Peyer's patch (tissue), 4 donors: ENCODE measurements around the gene MYO1D. TPM values are rescaled to one million over a fixed set of nuclear protein-coding genes. Genes with fewer than 3 reads are reported as not detected.
A peak's percentile ranks its signal among the peaks of the same experiment; 100 is the strongest.

Source experiments
- DNase-seq, 3 donors: peaks; one replicate each; pipeline ENCODE4 v3.0.0-alpha.2; 2017 to 2019
- H3K27ac ChIP-seq, 4 donors: fragments of 200-600 bp; sonication (generic); one replicate each; pipeline ENCODE4 v1.5.1; 2016 to 2019
- H3K27me3 ChIP-seq, 2 donors: fragments of 200-600 bp; sonication (generic); one replicate each; pipeline ENCODE4 v1.5.1; 2019
- H3K36me3 ChIP-seq, 3 donors: fragments of 200-600 bp; sonication (generic); one replicate each; pipeline ENCODE4 v1.5.1; 2016 to 2019
- H3K4me1 ChIP-seq, 4 donors: fragments of 200-600 bp; sonication (generic); one replicate each; pipeline ENCODE4 v1.5.1; 2016 to 2019
- H3K4me3 ChIP-seq, 4 donors: fragments of 200-600 bp; sonication (generic); 1 replicate in 3 of 4; 2 replicates in 1 of 4; pipeline ENCODE4 v1.5.1; 2016 to 2019; ENCODE audit warnings: mild to moderate bottlenecking in 1 of 4
- H3K9me3 ChIP-seq, 4 donors: fragments of 200-600 bp; sonication (generic); one replicate each; pipeline ENCODE4 v1.5.1; 2016 to 2019; ENCODE audit warnings: mild to moderate bottlenecking in 1 of 4
- CTCF ChIP-seq, 6 experiments: fragments of 450-650 bp in 4 of 6; fragments of 200-600 bp in 2 of 6; sonication (generic) in 1 of 6; IDR thresholded peaks; one replicate each; pipeline ENCODE4 v1.5.1; 2017 to 2019; ENCODE audit warnings: antibody characterized with exemption in 6 of 6, mild to moderate bottlenecking in 3 of 6, moderate library complexity in 1 of 6
- POLR2A ChIP-seq, 2 donors: fragments of 450-650 bp; IDR thresholded peaks; one replicate each; pipeline ENCODE4 v1.5.1; 2017; ENCODE audit warnings: antibody characterized with exemption in 2 of 2, mild to moderate bottlenecking in 2 of 2, moderate library complexity in 2 of 2
- total RNA-seq, 4 donors: library from RNA; depleted of rRNA; stranded (reverse); fragments of >200 nt; gene quantifications; one replicate each; pipeline ENCODE4 v1.1.0, GENCODE V29; 2016

The MYO1D gene
- total RNA-seq, 4 donors from 2014 or later: 148 to 340 (median 328) TPM

DNA sequence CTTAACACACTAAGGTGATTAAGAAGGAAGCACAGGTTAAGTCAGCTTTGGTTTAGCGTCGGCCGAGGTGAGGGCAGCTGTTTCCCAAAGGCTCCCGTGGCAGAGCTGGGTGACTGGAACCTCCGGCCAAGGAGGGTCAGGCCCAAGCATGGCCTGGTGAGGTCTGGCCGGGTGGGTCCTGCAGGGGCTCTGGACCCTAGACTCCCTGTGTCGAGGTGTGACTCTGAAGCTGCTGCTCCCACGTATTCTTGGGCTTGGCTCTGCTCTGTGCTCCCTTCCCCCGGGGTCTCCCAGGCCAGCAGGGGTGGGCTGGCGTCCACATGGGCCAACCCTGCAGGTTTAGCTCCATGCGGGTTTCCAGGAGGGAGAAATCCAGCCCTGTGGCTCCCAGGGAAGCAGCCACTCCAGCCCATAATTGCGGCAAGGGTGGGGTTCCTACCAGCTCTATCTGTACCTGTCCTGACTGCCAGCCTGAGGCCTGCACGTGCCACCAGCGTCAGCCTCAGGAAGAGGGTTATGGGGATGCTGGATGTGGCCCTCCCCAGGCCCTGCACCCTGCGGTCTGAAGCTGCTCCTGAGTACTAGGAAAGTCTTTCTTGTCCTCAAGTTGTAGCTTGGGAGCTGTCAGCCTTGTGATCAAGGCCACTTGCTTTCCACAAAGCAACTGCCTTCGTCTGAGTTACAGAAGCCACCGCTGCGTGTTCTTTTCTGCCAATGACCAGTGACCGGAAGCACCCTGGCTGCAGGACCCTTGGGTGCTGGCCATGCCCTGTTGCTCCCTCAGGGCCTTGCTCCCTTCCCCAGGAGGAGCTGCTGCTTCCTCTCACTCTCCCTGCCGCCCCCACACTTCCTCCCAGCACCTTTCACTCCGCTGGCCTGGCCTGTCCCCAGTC lies 385.3 kb downstream of the MYO1D start:
- peak overlapping the region in 3 of 4 donors; percentile 22 to 74 (median 28) for H3K27ac ChIP-seq

GRCh38 chr17:32490101-32490482 lies 386.8 kb downstream of the MYO1D start:
- H3K4me1 ChIP-seq: peaks cover 0 to 28% (median 11%) of the 10 kb centered on the region in 4 donors
- DNase-seq: peak in 1 of 3 donors; percentile 35

More for the DNA sequence above, 385.3 kb downstream of the MYO1D start:
- Histone ChIP-seq H3K4me1 (peaks cover 0 to 24% (median 9%) of the 10 kb centered on the region in 4 donors), H3K9me3 (no peaks in the 10 kb centered on the region), H3K27me3 (no peaks in the 10 kb centered on the region), H3K4me3 (no peak overlapping the region), H3K36me3 (peaks cover 0 to 5% (median 0%) of the 10 kb centered on the region in 3 donors)
- DNase-seq: peak; percentile 46 to 78 (median 74)
- TF ChIP-seq POLR2A (IDR thresholded peaks at IDR 0.05) (no peak), CTCF (IDR thresholded peaks at IDR 0.05) (no peak)

GRCh38 chr17:32489320-32490100 lies 387.4 kb downstream of the MYO1D start:
- Histone ChIP-seq H3K36me3 (peaks cover 0 to 5% (median 0%) of the 10 kb centered on the region in 3 donors), H3K9me3 (no peaks in the 10 kb centered on the region), H3K4me1 (peaks cover 0 to 28% (median 11%) of the 10 kb centered on the region in 4 donors), H3K27me3 (no peaks in the 10 kb centered on the region), H3K27ac (peak overlapping the region in 2 of 4 donors; percentile 48 to 82), H3K4me3 (peak overlapping the region; percentile 5 to 84 (median 12))
- TF ChIP-seq POLR2A (IDR thresholded peaks at IDR 0.05) (no peak), CTCF (IDR thresholded peaks at IDR 0.05) (no peak)
- peak in 1 of 3 donors; percentile 34 for DNase-seq

More at GRCh38 chr17:32490101-32490482, 386.8 kb downstream of the MYO1D start:
- TF ChIP-seq POLR2A (IDR thresholded peaks at IDR 0.05) (no peak), CTCF (IDR thresholded peaks at IDR 0.05) (no peak)
- H3K27ac ChIP-seq: peak overlapping the region in 2 of 4 donors; percentile 48 to 82
- H3K4me3 ChIP-seq: peak overlapping the region; percentile 5 to 84 (median 12)
- H3K27me3 ChIP-seq: no peaks in the 10 kb centered on the region
- H3K36me3 ChIP-seq: peaks cover 0 to 5% (median 0%) of the 10 kb centered on the region in 3 donors
- H3K9me3 ChIP-seq: no peaks in the 10 kb centered on the region

DNA sequence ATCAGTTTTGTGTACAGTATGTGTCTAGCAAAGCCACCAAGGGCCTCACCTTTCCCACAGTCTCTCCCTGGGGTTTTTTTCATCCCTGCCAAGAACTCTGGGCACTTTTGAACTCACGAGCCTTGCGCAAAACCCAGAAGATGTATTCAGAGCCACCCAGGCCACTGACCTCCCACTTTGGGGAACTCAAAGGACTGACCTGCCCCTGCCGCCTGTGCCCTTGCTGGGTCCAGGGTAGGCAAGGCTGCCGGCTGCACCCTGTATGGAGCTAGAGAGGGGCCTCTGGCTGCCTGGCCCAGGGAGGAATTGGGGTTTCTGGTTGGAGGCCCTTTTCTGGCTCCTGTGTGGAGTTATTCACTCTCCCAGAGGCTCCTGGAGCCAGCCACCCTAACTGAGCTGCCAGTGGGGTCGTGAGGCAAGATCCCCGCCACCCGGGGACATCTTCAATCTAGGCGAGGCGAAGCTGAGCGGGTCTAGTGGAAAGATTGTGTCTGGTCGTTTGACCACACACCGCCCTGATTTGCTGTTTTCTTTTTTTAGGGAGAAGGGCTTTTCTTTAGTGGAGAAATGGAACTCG lies 388.2 kb downstream of the MYO1D start:
- Histone ChIP-seq H3K4me3 (peak overlapping the region in 2 of 4 donors; percentile 2 to 84), H3K4me1 (peaks cover 0 to 28% (median 11%) of the 10 kb centered on the region in 4 donors), H3K27me3 (no peaks in the 10 kb centered on the region), H3K9me3 (no peaks in the 10 kb centered on the region), H3K36me3 (no peaks in the 10 kb centered on the region), H3K27ac (peak overlapping the region in 2 of 4 donors; percentile 48 to 82)
- TF ChIP-seq CTCF (IDR thresholded peaks at IDR 0.05) (no peak), POLR2A (IDR thresholded peaks at IDR 0.05) (no peak)
- DNase-seq: peak in 1 of 3 donors; percentile 47

DNA sequence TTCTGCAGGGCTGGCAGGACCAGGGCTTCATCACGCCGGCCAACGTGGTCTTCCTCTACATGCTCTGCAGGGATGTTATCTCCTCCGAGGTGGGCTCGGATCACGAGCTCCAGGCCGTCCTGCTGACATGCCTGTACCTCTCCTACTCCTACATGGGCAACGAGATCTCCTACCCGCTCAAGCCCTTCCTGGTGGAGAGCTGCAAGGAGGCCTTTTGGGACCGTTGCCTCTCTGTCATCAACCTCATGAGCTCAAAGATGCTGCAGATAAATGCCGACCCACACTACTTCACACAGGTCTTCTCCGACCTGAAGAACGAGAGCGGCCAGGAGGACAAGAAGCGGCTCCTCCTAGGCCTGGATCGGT lies 388.8 kb downstream of the MYO1D start:
- Histone ChIP-seq H3K4me3 (peak overlapping the region; percentile 54 to 86 (median 73)), H3K9me3 (no peaks in the 10 kb centered on the region), H3K4me1 (peaks cover 0 to 23% (median 10%) of the 10 kb centered on the region in 4 donors), H3K27me3 (no peaks in the 10 kb centered on the region), H3K36me3 (no peaks in the 10 kb centered on the region), H3K27ac (peak overlapping the region in 2 of 4 donors; percentile 48 to 82)
- TF ChIP-seq CTCF (IDR thresholded peaks at IDR 0.05): no peak
- no peak for TF ChIP-seq POLR2A (IDR thresholded peaks at IDR 0.05)
- DNase-seq: peak in 1 of 3 donors; percentile 40
